Measurements from ENCODE around the gene MGAT4B.

DNA sequence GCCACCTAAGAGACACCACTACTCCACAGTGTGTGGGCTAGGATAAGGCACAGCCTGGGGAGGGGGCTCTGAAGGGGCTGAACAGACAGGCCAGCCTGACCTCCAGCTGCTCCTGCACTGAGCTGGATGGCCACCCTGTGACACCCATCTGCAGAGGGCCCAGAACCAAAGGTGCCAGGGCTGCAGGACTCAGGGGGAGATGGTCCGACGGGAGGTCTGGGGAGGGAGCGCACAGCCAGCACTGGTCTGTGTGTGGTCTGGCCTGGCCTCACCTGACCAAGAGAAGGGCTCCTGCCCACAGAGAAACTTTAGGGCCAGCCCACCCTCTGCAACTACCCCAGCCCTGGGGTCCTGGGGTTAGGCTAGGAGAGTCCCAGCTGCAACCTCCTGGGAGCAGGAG lies 12.1 kb downstream of the MGAT4B start:
- no peak for TF ChIP-seq CTCF (conservative IDR thresholded peaks at IDR 0.05)
- TF ChIP-seq EZH2 (IDR thresholded peaks at IDR 0.05; ENCODE audit: low read depth), result no peak
